GM18505 (cell line): ENCODE data around the gene FANCE.

ENCODE experiments used
- ATAC-seq: cut with Tn5 transposase; IDR thresholded peaks from one replicate; pipeline ENCODE4 v1.9.1; 2021; ENCODE audit not compliant: unreplicated experiment
- POLR2A ChIP-seq: IDR thresholded peaks from 4 replicates; pipeline ENCODE4 v1.6.1; 2011; ENCODE audit warnings: borderline replicate concordance; ENCODE audit not compliant: insufficient read depth, insufficient read length; ENCODE audit errors: extremely low read depth

FANCE gene

GRCh38 chr6:35491558-35492257 is 39.6 kb downstream of the FANCE start:
- ATAC-seq: no peak

GRCh38 chr6:35492258-35492973 is 40.3 kb downstream of the FANCE start:
- ATAC-seq: no peak
- TF ChIP-seq POLR2A: no peak

More at GRCh38 chr6:35491558-35492257, 39.6 kb downstream of the FANCE start:
- TF ChIP-seq POLR2A: no peak

GRCh38 chr6:35492974-35493284 is 40.8 kb downstream of the FANCE start:
- no peak for TF ChIP-seq POLR2A
- no peak for ATAC-seq

- TF ChIP-seq POLR2A: no peak
Measured at GRCh38 chr6:35493307-35493983, 41.3 kb downstream of the FANCE start.

GRCh38 chr6:35494161-35494563 is 42.0 kb downstream of the FANCE start:
- TF ChIP-seq POLR2A: no peak
- ATAC-seq: no peak

More at GRCh38 chr6:35493307-35493983, 41.3 kb downstream of the FANCE start:
- no peak for ATAC-seq

- no peak for ATAC-seq
- no peak for TF ChIP-seq POLR2A
Measured at GRCh38 chr6:35495258-35496035, 43.3 kb downstream of the FANCE start.

- no peak for ATAC-seq
- TF ChIP-seq POLR2A: no peak
Measured at GRCh38 chr6:35496036-35496840, 44.1 kb downstream of the FANCE start.

- no peak for TF ChIP-seq POLR2A
- ATAC-seq: no peak
Measured at GRCh38 chr6:35496841-35497570, 44.9 kb downstream of the FANCE start, which contains the start of gene TEAD3. TSS of gene TEAD3 (minus strand) at chr6:35497079.

GRCh38 chr6:35497571-35498421 is 45.7 kb downstream of the FANCE start:
- TF ChIP-seq POLR2A: no peak
- ATAC-seq: no peak

- ATAC-seq: no peak
- no peak for TF ChIP-seq POLR2A
Measured at GRCh38 chr6:35498422-35499067, 46.4 kb downstream of the FANCE start.
